ENCODE results near the gene SLC35G3. TPM values are rescaled to one million over a fixed set of nuclear protein-coding genes. Genes with fewer than 3 reads are reported as not detected.

Gene SLC35G3
- total RNA-seq, 1 experiment from 2014 or later, result not detected

- POLR2A ChIA-PET, result interaction anchor here (0.6 kb wide), 1 partner anchor 138 kb away, joined by 3 read pairs; no protein-coding TSS in a partner anchor
- intact Hi-C loops (cut with micrococcal nuclease; ENCODE audit: unreplicated experiment), result no loop called here
- no peaks in the 10 kb centered on the region for H3K36me3 ChIP-seq (ENCODE audit: control insufficient read depth, insufficient read depth, low read length)
- H3K4me3 ChIP-seq (ENCODE audit: low read depth in 2 of 2, low read length in 2 of 2), result no peak overlapping the region
- H3K4me1 ChIP-seq (ENCODE audit: control insufficient read depth, insufficient read depth, low read length), result no peaks in the 10 kb centered on the region
- CTCF ChIA-PET, result no interaction called here
- ATAC-seq (no peak), DNase-seq (ENCODE audit: low read depth, low spot score) (no peak)
- H3K27ac ChIP-seq (ENCODE audit: low read length), result no peak overlapping the region
- TF ChIP-seq SIN3A (IDR thresholded peaks at IDR 0.05; ENCODE audit: borderline replicate concordance, insufficient read depth, low read depth, low read length) (no peak), TCF7L2 (IDR thresholded peaks at IDR 0.05; ENCODE audit: low read depth, low read length) (no peak), CTCF (IDR thresholded peaks at IDR 0.05) (no peak), POLR2AphosphoS5 (IDR thresholded peaks at IDR 0.05; ENCODE audit: low read depth, low read length) (no peak), REST (IDR thresholded peaks at IDR 0.05; ENCODE audit: insufficient read depth in 1 of 2, low read depth in 2 of 2, low read length in 1 of 2) (no peak)
- H3K27me3 ChIP-seq (ENCODE audit: control insufficient read depth, insufficient read depth, low read length), result 0 out of 2 replicates have a peak, but pooled peaks cover 3% of the 10 kb centered on the region
- BruUV-seq (replicated peaks), result no TSS peak
- in situ Hi-C loops (cut with HindIII; ENCODE audit: low pct_unique_long_range_greater_than_20kb, low sequenced_read_pairs), result no loop called here
- H3K9me3 ChIP-seq (ENCODE audit: control insufficient read depth, insufficient read depth, low read depth, low read length), result no peaks in the 10 kb centered on the region
These were observed 26.5 kb downstream of the SLC35G3 start for GRCh38 chr17:35167666-35168065.

- Histone ChIP-seq H3K4me3 (ENCODE audit: low read depth in 2 of 2, low read length in 2 of 2) (no peak overlapping the region), H3K36me3 (ENCODE audit: control insufficient read depth, insufficient read depth, low read length) (no peaks in the 10 kb centered on the region), H3K4me1 (ENCODE audit: control insufficient read depth, insufficient read depth, low read length) (no peaks in the 10 kb centered on the region), H3K27me3 (ENCODE audit: control insufficient read depth, insufficient read depth, low read length) (0 out of 2 replicates have a peak, but pooled peaks cover 3% of the 10 kb centered on the region), H3K9me3 (ENCODE audit: control insufficient read depth, insufficient read depth, low read depth, low read length) (no peaks in the 10 kb centered on the region), H3K27ac (ENCODE audit: low read length) (no peak overlapping the region)
- ChIA-PET POLR2A (interaction anchor here (0.6 kb wide), 2 partner anchors 24 to 139 kb away, joined by 3 to 10 read pairs; no protein-coding TSS in a partner anchor), CTCF (no interaction called here)
- in situ Hi-C loops (cut with HindIII; ENCODE audit: low pct_unique_long_range_greater_than_20kb, low sequenced_read_pairs), result no loop called here
- no peak for DNase-seq (ENCODE audit: low read depth, low spot score)
- no peak for TF ChIP-seq CTCF (IDR thresholded peaks at IDR 0.05)
- no peak for TF ChIP-seq REST (IDR thresholded peaks at IDR 0.05; ENCODE audit: insufficient read depth in 1 of 2, low read depth in 2 of 2, low read length in 1 of 2)
- no peak for TF ChIP-seq TCF7L2 (IDR thresholded peaks at IDR 0.05; ENCODE audit: low read depth, low read length)
- no peak for TF ChIP-seq POLR2AphosphoS5 (IDR thresholded peaks at IDR 0.05; ENCODE audit: low read depth, low read length)
- TF ChIP-seq SIN3A (IDR thresholded peaks at IDR 0.05; ENCODE audit: borderline replicate concordance, insufficient read depth, low read depth, low read length), result no peak
- no TSS peak for BruUV-seq (replicated peaks)
- no peak for ATAC-seq
- intact Hi-C loops (cut with micrococcal nuclease; ENCODE audit: unreplicated experiment), result no loop called here
These were observed 27.1 kb downstream of the SLC35G3 start for GRCh38 chr17:35167046-35167445.

Measured in Panc1 (cell line).